ENCODE measurements around the gene FADS2. TPM values are rescaled to one million over a fixed set of nuclear protein-coding genes. Genes with fewer than 3 reads are reported as not detected.

The FADS2 gene
- total RNA-seq, 1 donor from 2014 or later: 278 TPM

GRCh38 chr11:61912991-61913698 lies 85.0 kb downstream of the FADS2 start:
- intact Hi-C loops (cut with micrococcal nuclease): no loop called here
- no peaks in the 10 kb centered on the region for H3K9me3 Mint-ChIP-seq
- peaks cover 33% of the 10 kb centered on the region for H3K27me3 Mint-ChIP-seq
- peaks cover 9% of the 10 kb centered on the region for H3K4me1 Mint-ChIP-seq
- no peak overlapping the region for H3K4me3 Mint-ChIP-seq
- H3K27ac Mint-ChIP-seq: no peak overlapping the region
- no peaks in the 10 kb centered on the region for H3K36me3 Mint-ChIP-seq (ENCODE audit: low read depth)
- DNase-seq: no peak

DNA sequence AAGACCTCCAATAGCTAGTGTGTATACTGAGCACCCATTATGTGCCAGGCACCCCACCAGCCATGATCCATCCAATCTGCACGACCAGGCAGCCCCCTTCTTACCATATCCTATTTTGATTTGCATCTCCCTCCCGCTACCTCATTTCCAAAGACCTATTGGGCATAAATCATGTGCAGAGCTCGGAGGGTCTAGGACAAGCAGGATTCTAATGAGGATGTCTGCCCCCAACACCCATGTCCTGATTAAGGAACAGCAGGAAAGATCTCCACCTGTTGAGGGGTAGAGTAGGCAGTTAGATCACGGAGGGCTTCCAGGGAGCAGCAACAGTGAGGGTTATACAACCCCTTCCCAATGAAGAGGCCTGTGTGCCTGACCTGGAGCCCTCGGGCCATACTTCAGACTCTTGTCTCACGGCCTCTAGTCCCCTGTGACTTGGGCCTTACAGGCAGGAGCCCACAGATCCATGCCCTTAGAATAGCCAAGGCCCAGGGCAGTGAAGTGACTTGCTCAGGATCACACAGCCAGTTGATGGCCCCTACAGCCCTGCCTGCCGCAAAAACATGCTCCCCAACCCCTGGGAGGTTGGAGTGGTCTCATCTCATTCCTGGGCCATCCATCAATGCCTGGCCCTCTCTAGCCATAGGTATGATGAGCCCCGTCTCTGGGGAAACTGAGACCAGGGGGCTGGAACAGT lies 85.7 kb downstream of the FADS2 start:
- no peak for DNase-seq
- peaks cover 40% of the 10 kb centered on the region for H3K27me3 Mint-ChIP-seq
- peaks cover 10% of the 10 kb centered on the region for H3K4me1 Mint-ChIP-seq
- H3K9me3 Mint-ChIP-seq: no peaks in the 10 kb centered on the region
- intact Hi-C loops (cut with micrococcal nuclease): no loop called here
- no peaks in the 10 kb centered on the region for H3K36me3 Mint-ChIP-seq (ENCODE audit: low read depth)
- H3K27ac Mint-ChIP-seq: no peak overlapping the region
- H3K4me3 Mint-ChIP-seq: no peak overlapping the region

DNA sequence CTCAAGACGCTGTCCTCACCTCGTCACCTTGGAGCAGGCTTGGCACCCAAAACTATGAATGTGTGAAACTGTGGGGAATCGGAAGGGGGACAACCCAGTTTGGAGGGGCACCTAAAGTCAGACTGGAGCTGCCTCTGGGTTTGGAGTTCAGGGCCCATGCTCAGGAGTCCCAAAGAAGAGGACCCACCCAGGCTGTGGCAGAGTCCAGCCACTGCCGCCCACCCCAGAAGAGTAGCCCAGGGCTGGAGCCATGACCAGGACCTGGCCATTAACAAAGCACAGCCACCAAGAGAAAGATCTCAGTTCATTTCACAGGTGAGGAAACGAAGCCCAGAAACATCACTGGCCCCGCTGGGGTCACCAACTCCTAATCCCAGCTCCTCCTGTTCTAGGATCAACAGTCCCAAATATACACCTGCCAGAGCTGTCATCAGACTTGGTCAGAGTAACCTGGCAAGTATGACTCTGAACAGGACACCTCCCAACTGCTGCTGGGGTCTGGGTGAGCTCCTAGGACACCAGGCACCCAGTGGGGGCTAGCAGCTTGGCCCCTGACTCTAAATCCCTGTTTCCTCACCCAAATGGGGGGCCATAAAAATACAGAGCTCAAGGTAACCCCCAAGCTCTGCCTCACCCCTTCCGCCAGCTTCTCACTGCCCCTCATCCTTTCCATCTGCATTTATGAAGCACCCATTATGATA lies 86.5 kb downstream of the FADS2 start:
- no peaks in the 10 kb centered on the region for H3K9me3 Mint-ChIP-seq
- H3K27me3 Mint-ChIP-seq: peaks cover 47% of the 10 kb centered on the region
- intact Hi-C loops (cut with micrococcal nuclease): no loop called here
- no peak overlapping the region for H3K4me3 Mint-ChIP-seq
- DNase-seq: no peak
- H3K36me3 Mint-ChIP-seq (ENCODE audit: low read depth): no peaks in the 10 kb centered on the region
- no peak overlapping the region for H3K27ac Mint-ChIP-seq
- H3K4me1 Mint-ChIP-seq: peaks cover 10% of the 10 kb centered on the region

DNA sequence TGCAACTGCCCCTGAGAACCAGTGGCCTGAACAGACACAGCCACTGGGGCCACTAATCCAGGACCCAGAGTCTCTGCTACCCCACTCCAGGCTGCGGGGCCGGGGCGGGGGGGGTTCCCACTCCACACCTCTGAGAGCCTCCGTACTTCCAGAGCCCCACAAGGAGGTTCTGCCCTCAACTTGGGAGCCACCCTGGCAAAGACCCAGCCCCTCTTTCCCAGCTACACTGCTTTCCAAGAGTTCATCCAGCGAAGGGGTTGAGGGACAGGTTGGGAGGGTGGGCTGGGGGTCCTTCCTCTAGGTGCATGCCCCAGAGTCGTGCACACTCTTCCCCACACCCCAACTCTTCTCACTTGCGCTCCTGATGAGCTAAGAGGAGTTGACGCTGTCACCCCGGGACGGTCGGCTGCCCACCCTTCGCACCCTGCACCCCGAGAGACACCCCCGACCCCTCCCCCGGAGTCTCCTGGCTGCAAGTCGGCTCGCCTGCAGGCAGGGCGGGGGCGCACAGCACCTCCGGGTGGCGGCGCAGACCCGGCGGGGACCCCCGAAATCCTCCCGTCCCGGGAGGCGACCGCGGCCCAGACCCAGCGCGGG lies 88.7 kb downstream of the FADS2 start:
- Mint-ChIP-seq H3K9me3 (no peaks in the 10 kb centered on the region), H3K4me3 (peak overlapping the region; percentile 51), H3K36me3 (ENCODE audit: low read depth) (no peaks in the 10 kb centered on the region), H3K27ac (no peak overlapping the region), H3K4me1 (peaks cover 10% of the 10 kb centered on the region), H3K27me3 (peaks cover 58% of the 10 kb centered on the region)
- DNase-seq: no peak
- intact Hi-C loops (cut with micrococcal nuclease): no loop called here

Other genes starting within 250 kb of the FADS2 start
- gene SYT7, start 247.2 kb upstream of the FADS2 start, total RNA-seq: 0.23 and 0.43 TPM in 2 replicates
- gene DAGLA, start 147.9 kb upstream of the FADS2 start, total RNA-seq: 0.09 and 0.14 TPM in 2 replicates
- gene MYRF, start 75.7 kb upstream of the FADS2 start, total RNA-seq: 1.1 and 1.2 TPM in 2 replicates
- 179 and 187 TPM in 2 replicates for gene TMEM258, start 35.7 kb upstream of the FADS2 start, total RNA-seq
- gene FEN1, start 35.4 kb upstream of the FADS2 start, total RNA-seq: 144 and 152 TPM in 2 replicates
- gene FADS1, start 11.3 kb upstream of the FADS2 start, total RNA-seq: 92.5 and 94.7 TPM in 2 replicates
- 13.5 and 15.6 TPM in 2 replicates for gene FADS3, start 63.2 kb downstream of the FADS2 start, total RNA-seq
- gene RAB3IL1, start 89.3 kb downstream of the FADS2 start, total RNA-seq: 0.12 and 0.26 TPM in 2 replicates
- gene BEST1, start 122.1 kb downstream of the FADS2 start, total RNA-seq: 0.07 TPM in 1 of 2 replicates, not detected in the other
- 500 and 515 TPM in 2 replicates for gene FTH1, start 139.3 kb downstream of the FADS2 start, total RNA-seq

All from activated CD4-positive, alpha-beta T cell treated with anti-CD3 and anti-CD28 coated beads, Interleukin-2, amount 10 ng/mL, durations not matched to agents 24 days and 14 days (primary cell).